ENCODE data around the gene ATXN7L3. TPM values are rescaled to one million over a fixed set of nuclear protein-coding genes. Genes with fewer than 3 reads are reported as not detected.

The ATXN7L3 gene
- total and polyA plus RNA-seq, 9 of the 15 experiments (the other 6 are each of a cell fraction or from before 2014, with no cell fraction given), result 0.62 to 66.1 (median 33.2) TPM

- TF ChIP-seq NEUROD1 (IDR thresholded peaks at IDR 0.05; ENCODE audit: borderline replicate concordance, low read depth, low read length, partially characterized antibody) (no peak), HDAC3 (IDR thresholded peaks at IDR 0.05; ENCODE audit: borderline replicate concordance, partially characterized antibody) (no peak), ZNF778 (CRISPR knock-in tag; IDR thresholded peaks at IDR 0.05) (no peak), ZNF140 (CRISPR knock-in tag; IDR thresholded peaks at IDR 0.05) (no peak), ZNF280A (IDR thresholded peaks at IDR 0.05; ENCODE audit: low read depth, partially characterized antibody) (no peak), E2F3 (CRISPR knock-in tag; IDR thresholded peaks at IDR 0.05) (peak; percentile 78)
Observed at GRCh38 chr17:44219108-44219615, 19.5 kb upstream of the ATXN7L3 start (continued).

- BruUV-seq (replicated peaks), result no TSS peak
- in situ Hi-C loops (cut with MboI), result no loop called here
- peak; percentile 40 for FAIRE-seq
- Histone ChIP-seq H3K27me3 (ENCODE audit: control insufficient read depth in 2 of 2, insufficient read depth in 2 of 2, low read length in 2 of 2) (no peaks in the 10 kb centered on the region), H2AFZ (ENCODE audit: low read depth, low read length) (peak overlapping the region; percentile 22), H3K4me1 (replicated peaks in 1 of 2; ENCODE audit: control insufficient read depth in 2 of 2, insufficient read depth in 2 of 2, low read length in 2 of 2) (peaks cover 16 to 32% of the 10 kb centered on the region in 2 experiments), H3K36me3 (ENCODE audit: control insufficient read depth, insufficient read depth, low read length) (peaks cover 44% of the 10 kb centered on the region), H3K4me2 (ENCODE audit: insufficient read depth, low read length) (peak overlapping the region; percentile 95), H3K27ac (ENCODE audit: extremely low read depth, low read depth, low read length) (peak overlapping the region; percentile 98), H4K20me1 (replicated peaks; ENCODE audit: control insufficient read depth, insufficient read depth, low read length) (no peaks in the 10 kb centered on the region), H3K4me3 (peak overlapping the region; percentile 83), H3K79me2 (ENCODE audit: control insufficient read depth, insufficient read depth, low read length) (peaks cover 47% of the 10 kb centered on the region), H3K9me1 (ENCODE audit: control insufficient read depth, insufficient read depth, low read length) (no peaks in the 10 kb centered on the region), H3K9me3 (replicated peaks; ENCODE audit: control insufficient read depth, insufficient read depth, low read depth, low read length) (no peaks in the 10 kb centered on the region), H3K9ac (ENCODE audit: insufficient read depth in 1 of 2, low read depth in 2 of 2, low read length in 2 of 2) (peak overlapping the region; percentile 96 to 99)
- peak; percentile 62 for ATAC-seq
- CTCF ChIA-PET (ENCODE audit: low intra/inter-chr PET ratio), result interaction anchor here (0.6 to 1.2 kb wide), 2 partner anchors 9 to 41 kb away, joined by 3 to 4 read pairs; no protein-coding TSS in a partner anchor
- peak; percentile 83 to 94 (median 88) for DNase-seq (ENCODE audit: extremely low read depth in 1 of 4, low spot score in 3 of 4)
- 0% methylated on average over 2 of the region's 89 CpGs for WGBS (ENCODE audit: insufficient coverage, low coverage, missing lambda C conversion rate)
- intact Hi-C loops (cut with micrococcal nuclease), result no loop called here
- POLR2A ChIA-PET, result interaction anchor here (0.6 to 1.9 kb wide), 9 partner anchors 11 to 412 kb away, joined by 3 to 9 read pairs (median 3); no protein-coding TSS in a partner anchor
- TF ChIP-seq DNMT1 (IDR thresholded peaks at IDR 0.05), result no peak
- no peak for TF ChIP-seq GTF2E2 (tag; IDR thresholded peaks at IDR 0.05)
- TF ChIP-seq ARID4B (CRISPR knock-in tag; IDR thresholded peaks at IDR 0.05), result peak; percentile 30; the same call in 1 of the 2 replicates
- no peak for TF ChIP-seq TSC22D4 (tag; IDR thresholded peaks at IDR 0.05)
- no peak for TF ChIP-seq ZNF57 (CRISPR knock-in tag; IDR thresholded peaks at IDR 0.05)
- TF ChIP-seq ZNF316 (IDR thresholded peaks at IDR 0.05), result no peak
- no peak for TF ChIP-seq ELK1 (CRISPR knock-in tag; IDR thresholded peaks at IDR 0.05)
Observed at GRCh38 chr17:44218344-44219107, 18.8 kb upstream of the ATXN7L3 start.

Measured in K562 (cell line).